BJ (cell line): ENCODE data around the gene TMEM100. TPM values are rescaled to one million over a fixed set of nuclear protein-coding genes. Genes with fewer than 3 reads are reported as not detected.

Experiments used
- CTCF ChIA-PET: fragments of 350-600 bp; formaldehyde crosslinking; extraction: SDS; loops from one replicate; lab custom pipeline; 2021; ENCODE audit warnings: antibody characterized with exemption, inconsistent platforms; lab: Yijun Ruan, JAX
- POLR2A ChIA-PET: fragments of 300-600 bp; sonication (Branson Sonifier 250); formaldehyde crosslinking; extraction: SDS; loops from one replicate; lab custom pipeline; 2021; ENCODE audit warnings: antibody characterized with exemption; lab: Charles Lee
- DNase-seq: peaks from one replicate; pipeline ENCODE4 v3.0.0-alpha.2; 2011; ENCODE audit warnings: low read depth
- H3K27me3 ChIP-seq: 2 replicates; pipeline ENCODE4 v1.6.0; 2011; ENCODE audit warnings: low read length; ENCODE audit not compliant: control insufficient read depth, insufficient read depth
- H3K36me3 ChIP-seq: 2 replicates; pipeline ENCODE4 v1.5.1; 2011; ENCODE audit warnings: low read length; ENCODE audit not compliant: control insufficient read depth, insufficient read depth
- H3K4me3 ChIP-seq: 2 replicates; pipeline ENCODE4 v1.5.1; 2011; ENCODE audit warnings: low read depth, mild to moderate bottlenecking, control low read depth, low read length
- polyA plus RNA-seq: library from polyadenylated mRNA; depleted of rRNA; stranded (reverse); fragments of >200 nt; gene quantifications from 2 replicates; pipeline ENCODE4 v1.2.3, GENCODE V29; 2011
- TF ChIP-seq, protein P1 (sequence below): IDR thresholded peaks from 2 replicates; pipeline ENCODE4 v1.5.1; 2011; ENCODE audit warnings: low read depth, mild to moderate bottlenecking, control low read depth, inconsistent platforms, low read length, moderate library complexity; ENCODE audit not compliant: insufficient read depth

The TMEM100 gene
- polyA plus RNA-seq, 1 experiment = 0.07 TPM

DNA sequence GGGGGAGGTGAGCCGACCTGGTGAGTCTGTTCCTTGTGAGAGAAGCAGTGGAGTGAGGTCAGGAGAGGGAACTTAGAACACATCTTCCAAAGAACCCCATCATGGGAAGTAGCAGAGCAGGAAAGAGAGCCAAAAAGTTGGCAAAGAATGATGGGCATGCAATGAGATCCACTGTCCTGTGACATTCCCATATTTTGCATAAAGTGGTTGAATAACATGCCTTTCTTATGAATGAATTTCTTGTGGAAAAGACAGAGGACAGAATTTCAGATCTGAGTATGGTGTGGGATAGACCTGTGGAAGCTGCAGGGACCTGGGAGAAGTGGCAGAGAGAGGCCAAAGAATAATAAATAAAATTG, 41.3 kb downstream of the TMEM100 start:
- Histone ChIP-seq H3K27me3 (no peaks in the 10 kb centered on the region), H3K36me3 (no peaks in the 10 kb centered on the region), H3K4me3 (no peak overlapping the region)
- no peak for DNase-seq
- CTCF ChIA-PET = no interaction called here
- POLR2A ChIA-PET = no interaction called here
- TF ChIP-seq, protein P1, sequence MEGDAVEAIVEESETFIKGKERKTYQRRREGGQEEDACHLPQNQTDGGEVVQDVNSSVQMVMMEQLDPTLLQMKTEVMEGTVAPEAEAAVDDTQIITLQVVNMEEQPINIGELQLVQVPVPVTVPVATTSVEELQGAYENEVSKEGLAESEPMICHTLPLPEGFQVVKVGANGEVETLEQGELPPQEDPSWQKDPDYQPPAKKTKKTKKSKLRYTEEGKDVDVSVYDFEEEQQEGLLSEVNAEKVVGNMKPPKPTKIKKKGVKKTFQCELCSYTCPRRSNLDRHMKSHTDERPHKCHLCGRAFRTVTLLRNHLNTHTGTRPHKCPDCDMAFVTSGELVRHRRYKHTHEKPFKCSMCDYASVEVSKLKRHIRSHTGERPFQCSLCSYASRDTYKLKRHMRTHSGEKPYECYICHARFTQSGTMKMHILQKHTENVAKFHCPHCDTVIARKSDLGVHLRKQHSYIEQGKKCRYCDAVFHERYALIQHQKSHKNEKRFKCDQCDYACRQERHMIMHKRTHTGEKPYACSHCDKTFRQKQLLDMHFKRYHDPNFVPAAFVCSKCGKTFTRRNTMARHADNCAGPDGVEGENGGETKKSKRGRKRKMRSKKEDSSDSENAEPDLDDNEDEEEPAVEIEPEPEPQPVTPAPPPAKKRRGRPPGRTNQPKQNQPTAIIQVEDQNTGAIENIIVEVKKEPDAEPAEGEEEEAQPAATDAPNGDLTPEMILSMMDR = no peak

DNA sequence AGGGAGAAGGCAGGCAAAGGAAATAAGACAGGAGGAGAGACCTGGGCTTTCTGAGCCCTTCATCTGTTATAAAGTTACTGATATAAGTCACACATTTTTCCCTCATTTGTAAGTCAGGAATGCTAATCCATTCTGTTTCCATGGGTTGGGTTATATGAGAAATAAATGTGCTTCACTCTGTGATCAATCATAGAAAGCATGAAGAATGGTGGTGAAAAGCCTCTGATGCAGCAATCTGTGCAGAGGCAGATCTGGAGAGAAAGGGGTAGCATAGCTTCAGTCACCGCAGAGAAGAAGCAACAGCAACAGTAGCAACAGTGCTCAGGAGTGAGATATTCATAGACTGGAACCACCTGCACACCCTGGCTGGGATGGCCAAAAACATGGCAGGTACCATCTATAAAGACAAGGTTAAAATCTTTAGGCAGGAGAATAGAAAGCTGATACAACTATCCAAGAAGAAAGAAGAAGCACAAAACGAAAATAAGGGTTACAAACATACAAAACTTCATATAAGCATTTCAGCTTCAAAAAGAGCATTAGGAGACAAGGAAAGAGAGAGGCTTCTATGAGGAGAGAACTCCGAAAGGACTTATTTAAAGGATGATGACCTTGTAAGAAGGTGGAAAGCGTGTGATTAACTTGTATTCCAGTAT, 41.9 kb downstream of the TMEM100 start:
- DNase-seq = no peak
- Histone ChIP-seq H3K4me3 (no peak overlapping the region), H3K36me3 (no peaks in the 10 kb centered on the region), H3K27me3 (no peaks in the 10 kb centered on the region)
- ChIA-PET POLR2A (no interaction called here), CTCF (interaction anchor here (0.8 kb wide), 1 partner anchor 38 kb away, joined by 3 read pairs; no protein-coding TSS in a partner anchor)
- TF ChIP-seq, protein P1 = no peak

DNA sequence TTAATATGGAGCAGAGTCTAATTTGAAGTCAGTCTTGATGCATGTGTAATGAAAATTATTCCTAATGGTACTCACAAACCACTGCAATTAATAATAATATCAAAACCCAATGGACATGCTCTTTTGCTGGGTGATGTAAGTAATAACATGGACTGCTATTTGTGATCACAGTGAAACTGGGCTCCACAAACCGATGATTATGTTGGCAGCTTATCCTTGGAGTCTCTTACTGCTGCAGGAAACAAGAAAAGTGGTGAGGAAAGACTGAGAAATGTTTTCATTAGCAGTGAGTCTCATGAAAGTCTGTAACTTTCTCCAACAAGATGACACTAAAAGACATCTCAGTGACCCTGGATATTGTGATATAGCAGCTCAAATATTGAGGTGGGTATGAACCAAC, 45.2 kb downstream of the TMEM100 start:
- TF ChIP-seq, protein P1 = no peak
- POLR2A ChIA-PET = no interaction called here
- CTCF ChIA-PET = interaction anchor here (0.7 to 2.1 kb wide), 2 partner anchors 36 to 75 kb away, joined by 3 to 4 read pairs; no protein-coding TSS in a partner anchor
- Histone ChIP-seq H3K27me3 (no peaks in the 10 kb centered on the region), H3K4me3 (no peak overlapping the region), H3K36me3 (no peaks in the 10 kb centered on the region)
- no peak for DNase-seq

DNA sequence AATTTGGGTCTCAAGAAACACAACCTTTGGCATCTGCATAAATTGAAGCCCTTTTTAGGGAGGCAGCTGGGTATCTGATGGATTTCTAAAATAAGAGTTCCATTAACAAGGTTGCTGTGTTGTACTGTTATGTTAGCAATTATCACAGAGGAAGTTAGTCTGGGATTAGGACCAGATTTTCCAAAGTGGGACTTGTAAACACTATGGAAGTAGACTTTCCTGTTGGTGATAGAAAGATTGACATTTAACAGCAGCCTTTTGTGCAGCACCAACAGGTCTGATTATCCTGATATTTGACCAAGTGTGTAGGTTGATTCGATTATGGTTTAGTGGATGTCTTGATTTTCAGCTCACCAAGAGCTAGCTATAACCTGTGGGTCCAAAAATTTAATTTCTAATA, 46.4 kb downstream of the TMEM100 start:
- CTCF ChIA-PET = interaction anchor here (2.1 kb wide), 1 partner anchor 74 kb away, joined by 4 read pairs; no protein-coding TSS in a partner anchor
- POLR2A ChIA-PET = no interaction called here

DNA sequence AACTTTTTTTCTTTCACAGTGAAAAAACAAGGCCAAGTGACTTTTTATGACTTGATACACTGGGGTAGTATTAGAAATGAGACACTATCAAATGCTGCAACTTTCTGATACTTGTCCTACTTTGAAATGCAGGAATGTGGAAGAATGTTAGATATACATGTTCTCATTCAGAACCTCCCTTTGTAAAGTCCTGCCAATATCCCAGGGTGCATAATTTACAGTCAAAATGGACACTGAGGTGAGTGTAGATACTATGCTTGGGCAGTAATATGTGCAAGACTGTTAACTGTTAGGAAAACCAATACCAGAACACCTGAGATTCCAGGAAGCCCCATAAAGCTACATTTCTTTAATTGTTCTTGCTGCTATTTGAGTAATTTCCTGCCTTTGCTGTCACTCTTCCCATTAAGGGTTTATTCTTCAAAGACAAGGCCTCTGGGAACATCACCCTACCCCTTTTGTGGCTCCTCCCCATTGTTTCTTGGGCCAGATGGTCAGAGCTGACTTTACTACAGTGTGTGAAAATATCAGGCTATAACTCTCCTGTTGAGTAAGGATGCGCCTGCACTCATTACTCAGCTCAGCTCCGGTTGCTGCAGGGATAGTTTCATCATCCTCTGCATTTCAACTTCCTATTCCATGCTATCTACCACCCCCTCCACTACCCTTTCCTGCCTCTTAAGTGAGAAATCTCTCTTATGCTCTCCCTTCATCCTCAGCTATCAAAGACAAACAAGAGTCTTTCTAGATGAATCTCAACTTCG, 48.7 kb downstream of the TMEM100 start:
- DNase-seq = no peak
- CTCF ChIA-PET = interaction anchor here (1.0 kb wide), 1 partner anchor 196 kb away, joined by 3 read pairs; no protein-coding TSS in a partner anchor
- POLR2A ChIA-PET = no interaction called here
- H3K36me3 ChIP-seq = no peaks in the 10 kb centered on the region
- TF ChIP-seq, protein P1 = no peak
- H3K4me3 ChIP-seq = no peak overlapping the region
- H3K27me3 ChIP-seq = no peaks in the 10 kb centered on the region

More for the DNA sequence above, 46.4 kb downstream of the TMEM100 start:
- TF ChIP-seq, protein P1 = no peak
- no peaks in the 10 kb centered on the region for H3K36me3 ChIP-seq
- H3K27me3 ChIP-seq = no peaks in the 10 kb centered on the region
- no peak overlapping the region for H3K4me3 ChIP-seq
- DNase-seq = no peak
